ENCODE data around the gene MPV17. TPM values are rescaled to one million over a fixed set of nuclear protein-coding genes. Genes with fewer than 3 reads are reported as not detected.

The MPV17 gene
- total RNA-seq, 2 donors from 2014 or later, result 46.6 to 59.6 TPM

- no peak for DNase-seq
- H3K4me3 Mint-ChIP-seq, result peak overlapping the region; percentile 55
- H3K9me3 Mint-ChIP-seq, result no peaks in the 10 kb centered on the region
- H3K27ac Mint-ChIP-seq, result no peak overlapping the region
- Histone ChIP-seq H3K36me3 (ENCODE audit: control insufficient read depth, insufficient read depth, low read length) (no peaks in the 10 kb centered on the region), H3K9me3 (ENCODE audit: control insufficient read depth, low read length) (no peaks in the 10 kb centered on the region), H3K4me3 (ENCODE audit: low read length) (no peak overlapping the region), H3K9ac (ENCODE audit: extremely low read depth, low read length, poor library complexity, severe bottlenecking) (no peak overlapping the region), H3K27me3 (ENCODE audit: control insufficient read depth, insufficient read depth, low read length, poor library complexity, severe bottlenecking) (peaks cover 68% of the 10 kb centered on the region), H3K4me1 (ENCODE audit: control insufficient read depth, insufficient read depth, low read length) (no peaks in the 10 kb centered on the region), H3K27ac (ENCODE audit: low read depth, low read length) (no peak overlapping the region)
- peaks cover 15% of the 10 kb centered on the region for H3K4me1 Mint-ChIP-seq
- peaks cover 20% of the 10 kb centered on the region for H3K27me3 Mint-ChIP-seq (ENCODE audit: insufficient read depth)
- TF ChIP-seq CTCF (conservative IDR thresholded peaks at IDR 0.05), result no peak
- H3K36me3 Mint-ChIP-seq (ENCODE audit: low read depth), result no peaks in the 10 kb centered on the region
These were observed 57.4 kb downstream of the MPV17 start for GRCh38 chr2:27265536-27265870.

GRCh38 chr2:27264753-27265535 lies 58.0 kb downstream of the MPV17 start:
- Mint-ChIP-seq H3K4me1 (peaks cover 14% of the 10 kb centered on the region), H3K27ac (no peak overlapping the region), H3K27me3 (ENCODE audit: insufficient read depth) (peaks cover 25% of the 10 kb centered on the region), H3K9me3 (no peaks in the 10 kb centered on the region), H3K36me3 (ENCODE audit: low read depth) (no peaks in the 10 kb centered on the region), H3K4me3 (peak overlapping the region; percentile 55)
- peak overlapping the region; percentile 78 for H3K4me3 ChIP-seq (ENCODE audit: low read length)
- no peaks in the 10 kb centered on the region for H3K9me3 ChIP-seq (ENCODE audit: control insufficient read depth, low read length)
- peak; percentile 88 for TF ChIP-seq CTCF (conservative IDR thresholded peaks at IDR 0.05)
- WGBS, 2 experiments (ENCODE audit: insufficient coverage in 1 of 2, insufficient read length in 1 of 2), result 6 to 11% methylated on average over 29 to 56 of the region's 56 CpGs
- no peak overlapping the region for H3K9ac ChIP-seq (ENCODE audit: extremely low read depth, low read length, poor library complexity, severe bottlenecking)
- no peaks in the 10 kb centered on the region for H3K4me1 ChIP-seq (ENCODE audit: control insufficient read depth, insufficient read depth, low read length)
- peak; percentile 95 for DNase-seq
- H3K36me3 ChIP-seq (ENCODE audit: control insufficient read depth, insufficient read depth, low read length), result no peaks in the 10 kb centered on the region
- H3K27ac ChIP-seq (ENCODE audit: low read depth, low read length), result no peak overlapping the region
- peaks cover 74% of the 10 kb centered on the region for H3K27me3 ChIP-seq (ENCODE audit: control insufficient read depth, insufficient read depth, low read length, poor library complexity, severe bottlenecking)

GRCh38 chr2:27264253-27264752 lies 58.6 kb downstream of the MPV17 start:
- peaks cover 14% of the 10 kb centered on the region for H3K4me1 Mint-ChIP-seq
- WGBS, 2 experiments (ENCODE audit: insufficient coverage in 1 of 2, insufficient read length in 1 of 2), result 1 to 12% methylated on average over 3 to 38 of the region's 38 CpGs
- Histone ChIP-seq H3K27ac (ENCODE audit: low read depth, low read length) (no peak overlapping the region), H3K36me3 (ENCODE audit: control insufficient read depth, insufficient read depth, low read length) (no peaks in the 10 kb centered on the region), H3K9ac (ENCODE audit: extremely low read depth, low read length, poor library complexity, severe bottlenecking) (no peak overlapping the region), H3K4me3 (ENCODE audit: low read length) (peak overlapping the region; percentile 78), H3K9me3 (ENCODE audit: control insufficient read depth, low read length) (no peaks in the 10 kb centered on the region), H3K27me3 (ENCODE audit: control insufficient read depth, insufficient read depth, low read length, poor library complexity, severe bottlenecking) (peaks cover 80% of the 10 kb centered on the region), H3K4me1 (ENCODE audit: control insufficient read depth, insufficient read depth, low read length) (no peaks in the 10 kb centered on the region)
- H3K27me3 Mint-ChIP-seq (ENCODE audit: insufficient read depth), result peaks cover 31% of the 10 kb centered on the region
- DNase-seq, result peak; percentile 87
- H3K36me3 Mint-ChIP-seq (ENCODE audit: low read depth), result no peaks in the 10 kb centered on the region
- H3K27ac Mint-ChIP-seq, result no peak overlapping the region
- TF ChIP-seq CTCF (conservative IDR thresholded peaks at IDR 0.05), result no peak
- H3K9me3 Mint-ChIP-seq, result no peaks in the 10 kb centered on the region
- H3K4me3 Mint-ChIP-seq, result peak overlapping the region; percentile 55

All from endodermal cell (in vitro differentiated cells).